ENCODE data around the gene LRRC26. TPM values are rescaled to one million over a fixed set of nuclear protein-coding genes. Genes with fewer than 3 reads are reported as not detected.

Gene LRRC26
- polyA plus RNA-seq, 3 donors = not detected

DNA sequence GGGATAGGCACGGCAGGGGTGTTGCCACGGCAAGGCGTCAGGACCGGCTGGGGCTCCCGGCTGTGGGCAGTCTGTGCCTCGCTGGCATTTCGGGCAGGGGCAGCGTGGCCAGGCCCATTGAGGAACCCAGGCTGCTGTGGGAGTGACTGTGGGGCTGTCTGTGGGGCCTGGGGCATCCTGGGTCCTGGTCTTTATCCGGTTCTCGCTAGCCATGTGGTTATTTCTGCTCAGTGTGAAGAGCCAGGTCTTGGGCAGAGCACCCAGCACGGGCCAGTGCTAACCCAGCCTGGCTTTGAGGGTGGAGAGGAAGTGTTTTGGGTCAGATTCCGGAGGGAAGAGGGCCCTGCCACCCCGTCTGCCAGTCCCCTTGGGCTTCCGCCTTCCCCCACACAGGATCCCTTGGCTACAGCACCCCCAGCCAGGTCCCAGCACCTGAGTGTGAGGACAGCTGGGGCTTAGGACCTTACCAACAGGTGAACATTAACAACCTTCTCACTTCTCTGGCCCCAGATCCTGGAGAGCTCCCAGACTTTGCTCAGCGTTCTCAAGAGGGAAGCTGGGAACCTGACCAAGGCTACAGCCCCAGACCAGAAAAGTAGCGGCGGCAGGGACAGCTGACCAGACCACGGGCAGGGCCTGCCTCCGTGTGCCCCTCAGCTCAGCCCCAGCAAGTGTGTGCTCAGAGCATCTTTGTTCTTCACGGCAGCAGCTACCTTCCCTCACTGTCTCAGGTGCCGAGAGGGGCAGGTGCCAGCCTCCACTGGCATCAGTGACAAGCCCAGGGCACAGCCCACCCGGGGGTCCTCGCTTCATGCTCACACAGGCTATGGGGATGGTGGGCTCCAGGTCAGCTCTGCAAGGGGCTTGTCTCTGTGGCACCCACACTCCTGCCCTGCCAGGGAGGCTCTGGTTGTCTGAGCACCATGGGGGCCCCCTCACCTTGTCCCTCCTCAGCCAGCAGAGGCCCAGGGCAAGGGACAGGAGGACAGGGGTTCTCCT, 19.7 kb upstream of the LRRC26 start:
- peaks cover 46% of the 10 kb centered on the region for H3K79me2 ChIP-seq (ENCODE audit: insufficient read depth, low read length)
- peak overlapping the region; percentile 83 to 95 (median 92) for H3K4me3 ChIP-seq (replicated peaks in 1 of 3; ENCODE audit: low read depth in 2 of 3, low read length in 3 of 3)
- peak overlapping the region; percentile 83 for H2AFZ ChIP-seq (ENCODE audit: insufficient read depth, low read depth, low read length, poor library complexity, severe bottlenecking)
- Mint-ChIP-seq H3K36me3 (peaks cover 17 to 54% of the 10 kb centered on the region in 2 donors), H3K27me3 (ENCODE audit: low read depth in 3 of 3) (no peaks in the 10 kb centered on the region), H3K4me3 (peak overlapping the region; percentile 88 to 97), H3K9me3 (peaks cover 0 to 2% (median 0%) of the 10 kb centered on the region in 7 donors), H3K27ac (peak overlapping the region; percentile 91 to 98 (median 96)), H3K4me1 (peaks cover 32% of the 10 kb centered on the region)
- H3K9me3 ChIP-seq (replicated peaks in 1 of 2; ENCODE audit: control insufficient read depth in 1 of 2, insufficient read depth in 1 of 2, low read length in 2 of 2) = no peaks in the 10 kb centered on the region
- TF ChIP-seq, protein P1, sequence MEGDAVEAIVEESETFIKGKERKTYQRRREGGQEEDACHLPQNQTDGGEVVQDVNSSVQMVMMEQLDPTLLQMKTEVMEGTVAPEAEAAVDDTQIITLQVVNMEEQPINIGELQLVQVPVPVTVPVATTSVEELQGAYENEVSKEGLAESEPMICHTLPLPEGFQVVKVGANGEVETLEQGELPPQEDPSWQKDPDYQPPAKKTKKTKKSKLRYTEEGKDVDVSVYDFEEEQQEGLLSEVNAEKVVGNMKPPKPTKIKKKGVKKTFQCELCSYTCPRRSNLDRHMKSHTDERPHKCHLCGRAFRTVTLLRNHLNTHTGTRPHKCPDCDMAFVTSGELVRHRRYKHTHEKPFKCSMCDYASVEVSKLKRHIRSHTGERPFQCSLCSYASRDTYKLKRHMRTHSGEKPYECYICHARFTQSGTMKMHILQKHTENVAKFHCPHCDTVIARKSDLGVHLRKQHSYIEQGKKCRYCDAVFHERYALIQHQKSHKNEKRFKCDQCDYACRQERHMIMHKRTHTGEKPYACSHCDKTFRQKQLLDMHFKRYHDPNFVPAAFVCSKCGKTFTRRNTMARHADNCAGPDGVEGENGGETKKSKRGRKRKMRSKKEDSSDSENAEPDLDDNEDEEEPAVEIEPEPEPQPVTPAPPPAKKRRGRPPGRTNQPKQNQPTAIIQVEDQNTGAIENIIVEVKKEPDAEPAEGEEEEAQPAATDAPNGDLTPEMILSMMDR (IDR thresholded peaks at IDR 0.05) = no peak
- H3K27ac ChIP-seq (ENCODE audit: low read depth in 1 of 2, low read length in 2 of 2) = peak overlapping the region; percentile 83 to 96
- WGBS (ENCODE audit: insufficient coverage) = 42% methylated on average over 19 of the region's 23 CpGs
- no peaks in the 10 kb centered on the region for H3K27me3 ChIP-seq (ENCODE audit: control insufficient read depth in 2 of 2, insufficient read depth in 2 of 2, low read length in 2 of 2)
- peak in 1 of 3 donors; percentile 3 for DNase-seq
- peak overlapping the region; percentile 95 for H3K9ac ChIP-seq (ENCODE audit: insufficient read depth, low read length, poor library complexity, severe bottlenecking)
- H3K4me1 ChIP-seq (ENCODE audit: control insufficient read depth in 1 of 2, insufficient read depth in 2 of 2, low read length in 2 of 2) = peaks cover 28 to 39% of the 10 kb centered on the region in 2 donors
- peaks cover 39 to 44% of the 10 kb centered on the region in 2 donors for H3K36me3 ChIP-seq (replicated peaks in 1 of 2; ENCODE audit: control insufficient read depth in 1 of 2, insufficient read depth in 2 of 2, low read length in 2 of 2)
- intact Hi-C loops (cut with micrococcal nuclease) = loop anchor here (1.0 to 5.0 kb wide), 3 partner anchors 15 to 48 kb away; partner anchors contain the start of genes NDOR1 (in 1 of the 2) and TMEM203 (in 1 of the 2)
- peak overlapping the region; percentile 100 for H3K4me2 ChIP-seq (replicated peaks; ENCODE audit: extremely low read depth, low read length, poor library complexity, severe bottlenecking)
- H4K20me1 ChIP-seq (ENCODE audit: insufficient read depth, low read length) = peaks cover 31% of the 10 kb centered on the region
